Osteoblast (primary cell): ENCODE results near the gene ADAMTSL1. TPM values are rescaled to one million over a fixed set of nuclear protein-coding genes. Genes with fewer than 3 reads are reported as not detected.

Experiments used
- DNase-seq: peaks from one replicate; pipeline ENCODE4 v3.0.0; 2011; ENCODE audit warnings: low spot score, mixed read lengths; ENCODE audit not compliant: insufficient read length; ENCODE audit errors: missing footprints
- H2AFZ ChIP-seq: 2 replicates; pipeline ENCODE4 v1.6.0; 2011; ENCODE audit warnings: mild to moderate bottlenecking, low read length
- H3K27ac ChIP-seq: 2 replicates; pipeline ENCODE4 v1.5.1; 2011; ENCODE audit warnings: mild to moderate bottlenecking, low read depth, low read length, moderate library complexity
- H3K27me3 ChIP-seq: 2 replicates; pipeline ENCODE4 v1.6.0; 2012; ENCODE audit warnings: mild to moderate bottlenecking, control low read depth, inconsistent platforms, low read length, moderate library complexity; ENCODE audit not compliant: insufficient read depth
- H3K36me3 ChIP-seq: 2 replicates; pipeline ENCODE4 v1.5.1; 2011; ENCODE audit warnings: mild to moderate bottlenecking, low read length, control low read depth, moderate library complexity; ENCODE audit not compliant: insufficient read depth
- H3K4me1 ChIP-seq: 2 replicates; pipeline ENCODE4 v1.5.1; 2011; ENCODE audit warnings: mild to moderate bottlenecking, low read length, control low read depth, moderate library complexity; ENCODE audit not compliant: insufficient read depth
- H3K4me2 ChIP-seq: 2 replicates; pipeline ENCODE4 v1.6.0; 2011; ENCODE audit warnings: mild to moderate bottlenecking, low read length; ENCODE audit not compliant: insufficient read depth
- H3K4me3 ChIP-seq: fragments of 200-600 bp; sonication (generic); 3 replicates; pipeline ENCODE4 v1.5.1; 2012; ENCODE audit warnings: mild to moderate bottlenecking, low read length, inconsistent platforms; ENCODE audit not compliant: insufficient read depth
- H3K79me2 ChIP-seq: 2 replicates; pipeline ENCODE4 v1.6.0; 2012; ENCODE audit warnings: mild to moderate bottlenecking, low read length, control low read depth, inconsistent platforms; ENCODE audit not compliant: insufficient read depth
- H3K9me3 ChIP-seq: 2 replicates; pipeline ENCODE4 v1.5.1; 2011; ENCODE audit warnings: low read depth, low read length, control low read depth
- H4K20me1 ChIP-seq: 2 replicates; pipeline ENCODE4 v1.6.0; 2012; ENCODE audit warnings: mild to moderate bottlenecking, low read length, control low read depth; ENCODE audit not compliant: insufficient read depth
- CTCF ChIP-seq: IDR thresholded peaks from 2 replicates; pipeline ENCODE4 v1.5.1; 2011; ENCODE audit warnings: mild to moderate bottlenecking, low read depth, low read length, moderate library complexity; ENCODE audit errors: extremely low read depth
- total RNA-seq: library from RNA; depleted of rRNA; stranded (reverse); fragments of >200 nt; gene quantifications from 2 replicates; pipeline ENCODE4 v1.2.3, GENCODE V29; 2012

The ADAMTSL1 gene
- total RNA-seq, 1 donor: 54.3 TPM

DNA sequence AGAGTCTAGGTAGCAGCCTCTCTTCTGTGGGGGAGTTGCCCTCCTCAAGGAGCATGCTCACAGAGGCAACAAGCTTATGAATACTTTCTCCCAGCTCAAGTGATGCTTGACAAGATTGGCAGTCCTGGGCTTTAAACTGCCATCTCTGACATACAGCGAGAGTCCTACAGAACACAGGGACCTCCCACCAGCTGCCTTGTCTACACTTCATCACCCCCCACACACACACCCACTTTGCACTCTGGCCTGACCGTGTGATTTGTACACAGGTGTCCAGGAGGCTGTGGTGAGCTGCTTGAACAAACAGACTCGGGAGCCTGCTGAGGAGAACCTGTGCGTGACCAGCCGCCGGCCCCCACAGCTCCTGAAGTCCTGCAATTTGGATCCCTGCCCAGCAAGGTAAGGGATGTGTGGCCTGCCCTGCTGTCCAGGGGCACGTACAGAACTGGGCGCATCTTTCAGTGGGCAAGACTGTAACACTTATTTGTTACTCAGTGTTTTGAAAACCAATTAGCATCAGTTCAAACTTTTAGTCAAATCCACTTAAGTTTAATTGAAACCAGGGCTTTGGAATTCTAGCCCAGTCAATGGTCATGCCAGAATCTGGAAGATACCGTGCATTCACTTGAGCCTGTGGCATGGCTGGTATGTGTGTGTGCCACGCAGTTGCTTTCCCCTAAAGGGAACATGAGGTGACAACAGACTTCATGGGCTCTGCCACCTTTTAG, 247.5 kb downstream of the ADAMTSL1 start:
- Histone ChIP-seq H3K27me3 (no peaks in the 10 kb centered on the region), H3K4me1 (peaks cover 13% of the 10 kb centered on the region), H4K20me1 (no peaks in the 10 kb centered on the region), H2AFZ (no peak overlapping the region), H3K27ac (peak overlapping the region; percentile 34), H3K79me2 (no peaks in the 10 kb centered on the region), H3K4me2 (no peak overlapping the region), H3K9me3 (no peaks in the 10 kb centered on the region), H3K4me3 (no peak overlapping the region), H3K36me3 (peaks cover 62% of the 10 kb centered on the region)
- DNase-seq: no peak
- TF ChIP-seq CTCF: no peak

- H3K27ac ChIP-seq: no peak overlapping the region
- no peaks in the 10 kb centered on the region for H3K9me3 ChIP-seq
- TF ChIP-seq CTCF: no peak
- H3K4me3 ChIP-seq: no peak overlapping the region
- H3K36me3 ChIP-seq: peaks cover 67% of the 10 kb centered on the region
- no peak overlapping the region for H3K4me2 ChIP-seq
- H4K20me1 ChIP-seq: no peaks in the 10 kb centered on the region
- DNase-seq: no peak
- no peak overlapping the region for H2AFZ ChIP-seq
- H3K79me2 ChIP-seq: no peaks in the 10 kb centered on the region
- H3K27me3 ChIP-seq: no peaks in the 10 kb centered on the region
- peaks cover 13% of the 10 kb centered on the region for H3K4me1 ChIP-seq
Measured at GRCh38 chr9:18721995-18722310, 248.0 kb downstream of the ADAMTSL1 start.

GRCh38 chr9:18722882-18723281, 248.9 kb downstream of the ADAMTSL1 start:
- no peak for TF ChIP-seq CTCF
- H3K4me1 ChIP-seq: peaks cover 13% of the 10 kb centered on the region
- DNase-seq: no peak

GRCh38 chr9:18723366-18723765, 249.4 kb downstream of the ADAMTSL1 start:
- no peak overlapping the region for H3K4me3 ChIP-seq
- no peaks in the 10 kb centered on the region for H3K9me3 ChIP-seq
- H3K79me2 ChIP-seq: no peaks in the 10 kb centered on the region
- no peak overlapping the region for H3K4me2 ChIP-seq
- H4K20me1 ChIP-seq: no peaks in the 10 kb centered on the region
- H2AFZ ChIP-seq: no peak overlapping the region
- no peaks in the 10 kb centered on the region for H3K27me3 ChIP-seq
- no peak for TF ChIP-seq CTCF
- H3K4me1 ChIP-seq: peaks cover 13% of the 10 kb centered on the region
- no peak overlapping the region for H3K27ac ChIP-seq
- no peak for DNase-seq
- H3K36me3 ChIP-seq: peaks cover 74% of the 10 kb centered on the region

More at GRCh38 chr9:18722882-18723281, 248.9 kb downstream of the ADAMTSL1 start:
- no peaks in the 10 kb centered on the region for H3K79me2 ChIP-seq
- no peaks in the 10 kb centered on the region for H3K27me3 ChIP-seq
- H3K4me2 ChIP-seq: no peak overlapping the region
- no peak overlapping the region for H3K4me3 ChIP-seq
- no peak overlapping the region for H2AFZ ChIP-seq
- H3K36me3 ChIP-seq: peaks cover 74% of the 10 kb centered on the region
- H3K9me3 ChIP-seq: no peaks in the 10 kb centered on the region
- no peak overlapping the region for H3K27ac ChIP-seq
- H4K20me1 ChIP-seq: no peaks in the 10 kb centered on the region
